GM13976 (cell line): ENCODE data around the gene MRPL4.

ENCODE experiments used
- DNase-seq: peaks from one replicate; pipeline ENCODE4 v3.0.0; 2012; ENCODE audit warnings: low spot score
- in situ Hi-C: fragments of 300-500 bp; cut with MboI; formaldehyde crosslinking; loops from one replicate; pipeline ENCODE4 v1.12.0; 2022; ENCODE audit warnings: low sequenced_read_pairs, mixed read lengths, inconsistent platforms; ENCODE audit not compliant: unreplicated experiment
- TF ChIP-seq, protein P1 (sequence below): IDR thresholded peaks from 2 replicates; pipeline ENCODE4 v1.5.1; 2012; ENCODE audit warnings: borderline replicate concordance, mild to moderate bottlenecking; ENCODE audit not compliant: insufficient read depth; ENCODE audit errors: extremely low read depth, missing control alignments, control extremely low read depth

The MRPL4 gene

DNA sequence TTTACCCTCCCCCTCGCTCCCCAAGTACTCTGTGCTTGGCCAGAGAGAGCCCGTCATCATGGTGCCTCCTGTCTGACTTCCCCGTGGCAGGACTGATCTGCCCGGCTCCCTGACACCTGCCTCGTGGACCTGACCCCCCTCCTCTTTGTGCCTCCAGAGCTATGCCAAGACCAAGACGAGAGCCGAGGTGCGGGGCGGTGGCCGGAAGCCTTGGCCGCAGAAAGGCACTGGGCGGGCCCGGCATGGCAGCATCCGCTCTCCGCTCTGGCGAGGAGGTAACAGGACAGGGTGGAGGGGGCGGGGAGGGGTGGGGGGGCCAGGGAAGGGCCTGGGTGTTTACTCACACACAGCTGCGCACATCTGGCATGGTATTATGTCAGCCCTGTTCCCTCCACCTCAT is 4.5 kb downstream of the MRPL4 start:
- in situ Hi-C loops = no loop called here
- TF ChIP-seq, protein P1, sequence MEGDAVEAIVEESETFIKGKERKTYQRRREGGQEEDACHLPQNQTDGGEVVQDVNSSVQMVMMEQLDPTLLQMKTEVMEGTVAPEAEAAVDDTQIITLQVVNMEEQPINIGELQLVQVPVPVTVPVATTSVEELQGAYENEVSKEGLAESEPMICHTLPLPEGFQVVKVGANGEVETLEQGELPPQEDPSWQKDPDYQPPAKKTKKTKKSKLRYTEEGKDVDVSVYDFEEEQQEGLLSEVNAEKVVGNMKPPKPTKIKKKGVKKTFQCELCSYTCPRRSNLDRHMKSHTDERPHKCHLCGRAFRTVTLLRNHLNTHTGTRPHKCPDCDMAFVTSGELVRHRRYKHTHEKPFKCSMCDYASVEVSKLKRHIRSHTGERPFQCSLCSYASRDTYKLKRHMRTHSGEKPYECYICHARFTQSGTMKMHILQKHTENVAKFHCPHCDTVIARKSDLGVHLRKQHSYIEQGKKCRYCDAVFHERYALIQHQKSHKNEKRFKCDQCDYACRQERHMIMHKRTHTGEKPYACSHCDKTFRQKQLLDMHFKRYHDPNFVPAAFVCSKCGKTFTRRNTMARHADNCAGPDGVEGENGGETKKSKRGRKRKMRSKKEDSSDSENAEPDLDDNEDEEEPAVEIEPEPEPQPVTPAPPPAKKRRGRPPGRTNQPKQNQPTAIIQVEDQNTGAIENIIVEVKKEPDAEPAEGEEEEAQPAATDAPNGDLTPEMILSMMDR = no peak
- DNase-seq = no peak

DNA sequence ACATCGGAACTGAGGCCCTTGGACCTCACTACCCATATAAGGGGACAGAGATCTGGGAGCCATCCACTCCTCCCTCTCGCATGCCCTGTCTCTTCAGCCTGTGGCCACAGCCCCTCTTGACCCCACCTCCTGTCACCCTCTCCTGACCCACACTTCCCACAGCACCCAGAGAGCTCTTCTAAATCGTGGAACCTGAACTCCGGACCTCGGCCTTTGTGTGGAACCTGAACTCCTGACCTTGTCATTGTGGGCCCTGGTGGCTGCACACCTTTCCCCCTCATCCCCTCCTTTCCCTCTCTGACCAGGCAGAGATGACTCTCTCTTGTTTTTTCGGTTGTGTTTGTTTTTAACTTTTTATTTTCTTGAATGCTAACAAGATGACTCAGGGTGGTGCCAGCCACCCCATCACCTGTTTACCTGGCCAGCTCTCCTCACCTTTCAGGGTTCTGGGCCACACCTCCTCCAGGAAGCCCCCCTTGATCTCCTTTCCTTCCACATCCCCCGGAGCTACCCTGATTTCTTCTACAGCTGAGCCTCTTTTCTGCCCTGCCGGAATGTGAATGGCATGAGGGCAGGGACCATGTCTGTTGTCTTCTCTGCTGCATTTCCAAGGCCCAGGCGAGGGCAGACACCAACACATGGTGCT is 5.1 kb downstream of the MRPL4 start:
- in situ Hi-C loops = no loop called here
- TF ChIP-seq, protein P1 = no peak

DNA sequence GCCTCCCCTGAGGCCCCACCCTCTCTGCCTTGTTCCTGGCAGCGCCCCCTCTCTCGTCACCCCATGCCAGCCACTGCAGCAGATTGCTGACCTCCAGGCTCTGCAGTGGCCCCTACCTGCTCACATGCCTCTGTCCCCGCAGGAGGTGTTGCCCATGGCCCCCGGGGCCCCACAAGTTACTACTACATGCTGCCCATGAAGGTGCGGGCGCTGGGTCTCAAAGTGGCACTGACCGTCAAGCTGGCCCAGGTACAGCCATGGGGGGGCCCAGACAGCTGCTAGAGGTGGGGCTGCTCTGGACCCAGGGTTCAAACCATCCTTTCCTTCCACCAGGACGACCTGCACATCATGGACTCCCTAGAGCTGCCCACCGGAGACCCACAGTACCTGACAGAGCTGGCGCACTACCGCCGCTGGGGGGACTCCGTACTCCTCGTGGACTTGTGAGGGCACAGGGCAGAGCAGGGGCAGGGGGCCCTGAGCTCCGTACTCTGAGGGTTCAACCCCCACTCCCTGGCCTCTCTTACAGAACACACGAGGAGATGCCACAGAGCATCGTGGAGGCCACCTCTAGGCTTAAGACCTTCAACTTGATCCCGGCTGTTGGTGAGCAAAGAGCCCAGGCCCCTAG is 6.2 kb downstream of the MRPL4 start:
- no peak for DNase-seq
- in situ Hi-C loops = no loop called here

More for the DNA sequence above, 5.1 kb downstream of the MRPL4 start:
- DNase-seq = no peak

DNA sequence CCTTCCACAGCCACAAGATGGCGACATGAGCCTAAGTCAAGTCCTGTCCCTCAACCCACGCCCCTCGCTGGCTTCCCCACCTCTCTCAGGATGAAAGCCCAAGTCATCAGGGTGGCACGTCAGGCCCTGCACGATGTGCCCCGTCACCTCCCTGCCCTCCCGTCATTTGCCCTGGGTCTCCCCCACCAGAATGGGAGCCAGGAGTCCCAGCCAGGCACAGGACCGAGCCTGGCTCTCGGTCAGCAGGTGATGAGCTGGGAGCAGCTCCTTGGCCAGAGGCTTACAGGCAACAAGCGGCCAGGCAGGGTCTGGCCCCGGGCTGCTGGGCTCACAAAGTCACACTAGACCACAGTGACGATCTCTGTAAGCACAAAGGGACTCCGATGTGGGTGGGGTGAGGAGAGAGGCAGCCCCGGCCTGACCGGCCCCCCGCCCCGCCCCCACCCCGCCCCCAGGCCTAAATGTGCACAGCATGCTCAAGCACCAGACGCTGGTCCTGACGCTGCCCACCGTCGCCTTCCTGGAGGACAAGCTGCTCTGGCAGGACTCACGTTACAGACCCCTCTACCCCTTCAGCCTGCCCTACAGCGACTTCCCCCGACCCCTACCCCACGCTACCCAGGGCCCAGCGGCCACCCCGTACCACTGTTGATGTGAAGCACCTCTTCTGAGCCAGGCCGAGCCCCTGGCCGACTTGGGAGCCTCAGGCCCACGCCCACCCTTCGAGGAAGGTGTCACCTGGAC is 7.3 kb downstream of the MRPL4 start:
- TF ChIP-seq, protein P1 = peak; percentile 73
- in situ Hi-C loops = no loop called here
- peak; percentile 84 for DNase-seq

More for the DNA sequence above, 6.2 kb downstream of the MRPL4 start:
- TF ChIP-seq, protein P1 = no peak

DNA sequence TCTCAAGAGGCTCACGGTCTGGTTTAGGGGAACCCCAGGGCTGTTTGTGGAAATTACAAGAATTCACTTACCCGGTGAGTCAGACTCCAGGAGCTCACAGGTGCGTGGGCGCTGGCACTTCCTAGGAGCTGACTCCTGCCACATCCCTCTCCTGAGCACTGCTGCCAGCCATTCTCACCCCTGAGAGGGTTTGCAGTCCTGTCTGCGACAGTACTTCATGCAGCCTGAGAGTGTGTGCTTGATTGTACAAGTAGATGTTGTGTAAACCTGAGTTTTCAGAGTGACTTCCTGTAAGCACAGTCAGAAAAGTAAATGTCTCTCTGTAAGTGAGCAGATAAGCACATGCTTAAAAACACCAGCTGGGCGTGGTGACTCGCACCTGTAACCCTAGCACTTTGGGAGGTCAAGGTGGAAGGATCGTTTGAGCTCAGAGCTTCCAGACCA is 8.1 kb downstream of the MRPL4 start:
- DNase-seq = no peak
- in situ Hi-C loops = no loop called here

DNA sequence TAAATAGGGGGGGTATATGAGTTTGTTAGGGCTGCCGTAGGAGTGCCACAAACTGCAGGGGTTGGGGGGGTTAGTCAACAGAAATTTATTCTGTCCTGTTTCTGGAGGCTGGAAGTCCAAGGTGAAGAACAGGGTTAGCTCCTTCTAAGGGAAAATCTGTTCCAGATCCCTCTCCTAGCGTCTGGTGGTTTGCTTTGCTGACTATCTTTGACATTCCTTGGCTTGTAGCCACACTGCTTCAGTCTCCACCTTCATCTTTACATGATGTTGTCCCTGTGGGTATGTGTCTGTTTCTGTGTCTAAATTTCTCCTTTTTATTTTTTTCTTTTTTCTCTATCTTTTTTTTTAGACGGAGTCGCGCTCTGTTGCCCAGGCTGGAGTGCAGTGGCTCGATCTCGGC is 10.8 kb downstream of the MRPL4 start:
- in situ Hi-C loops = no loop called here
- DNase-seq = no peak
- TF ChIP-seq, protein P1 = no peak

More for the DNA sequence above, 8.1 kb downstream of the MRPL4 start:
- TF ChIP-seq, protein P1 = no peak
